Progenitor cell of endocrine pancreas (in vitro differentiated cells): ENCODE measurements around the gene UBE2O. TPM values are rescaled to one million over a fixed set of nuclear protein-coding genes. Genes with fewer than 3 reads are reported as not detected.

Source experiments
- DNase-seq: peaks from one replicate; pipeline ENCODE4 v3.0.0; 2021; ENCODE audit warnings: low spot score; ENCODE audit not compliant: unreplicated experiment
- H3K27ac Mint-ChIP-seq: 2 replicates; pipeline ENCODE4 v1.8.0; 2021; ENCODE audit warnings: mild to moderate bottlenecking, moderate library complexity, mixed read lengths
- H3K27me3 Mint-ChIP-seq: 2 replicates; pipeline ENCODE4 v1.8.0; 2021; ENCODE audit warnings: mixed read lengths
- H3K36me3 Mint-ChIP-seq: 2 replicates; pipeline ENCODE4 v1.8.0; 2022; ENCODE audit warnings: mixed read lengths; ENCODE audit not compliant: insufficient read depth
- H3K4me1 Mint-ChIP-seq: 2 replicates; pipeline ENCODE4 v1.8.0; 2021; ENCODE audit warnings: low read depth, mixed read lengths
- H3K4me3 Mint-ChIP-seq: 2 replicates; pipeline ENCODE4 v1.8.0; 2021; ENCODE audit warnings: low read depth, mild to moderate bottlenecking, moderate library complexity, mixed read lengths
- H3K9me3 Mint-ChIP-seq: 2 replicates; pipeline ENCODE4 v1.8.0; 2021; ENCODE audit warnings: low read depth, mixed read lengths
- CTCF ChIP-seq: fragments of 200-600 bp; sonication (generic); IDR thresholded peaks from one replicate; pipeline ENCODE4 v1.5.0; 2021; ENCODE audit warnings: antibody characterized with exemption, mild to moderate bottlenecking; ENCODE audit not compliant: unreplicated experiment
- total RNA-seq: library from RNA; stranded (reverse); gene quantifications from 2 replicates; pipeline ENCODE4 v1.2.1, GENCODE V29; 2021

UBE2O gene
- total RNA-seq, 1 donor from 2014 or later, result 44.6 TPM

- no peak for DNase-seq
- no peaks in the 10 kb centered on the region for H3K27me3 Mint-ChIP-seq
- no peaks in the 10 kb centered on the region for H3K9me3 Mint-ChIP-seq
- H3K27ac Mint-ChIP-seq, result no peak overlapping the region
- TF ChIP-seq CTCF, result no peak
- no peaks in the 10 kb centered on the region for H3K4me1 Mint-ChIP-seq
- peaks cover 17% of the 10 kb centered on the region for H3K36me3 Mint-ChIP-seq
- H3K4me3 Mint-ChIP-seq, result no peak overlapping the region
Observed at GRCh38 chr17:76404976-76405563, 47.9 kb downstream of the UBE2O start.

GRCh38 chr17:76404256-76404655 lies 48.7 kb downstream of the UBE2O start:
- no peak for TF ChIP-seq CTCF

GRCh38 chr17:76402711-76403110 lies 50.2 kb downstream of the UBE2O start:
- H3K27me3 Mint-ChIP-seq, result no peaks in the 10 kb centered on the region
- no peak for DNase-seq
- peak overlapping the region; percentile 81 for H3K27ac Mint-ChIP-seq
- TF ChIP-seq CTCF, result no peak
- H3K9me3 Mint-ChIP-seq, result no peaks in the 10 kb centered on the region
- H3K4me3 Mint-ChIP-seq, result no peak overlapping the region
- no peaks in the 10 kb centered on the region for H3K4me1 Mint-ChIP-seq
- peaks cover 22% of the 10 kb centered on the region for H3K36me3 Mint-ChIP-seq

More at GRCh38 chr17:76404256-76404655, 48.7 kb downstream of the UBE2O start:
- Mint-ChIP-seq H3K27ac (no peak overlapping the region), H3K4me1 (no peaks in the 10 kb centered on the region), H3K27me3 (no peaks in the 10 kb centered on the region), H3K36me3 (peaks cover 17% of the 10 kb centered on the region), H3K4me3 (no peak overlapping the region), H3K9me3 (no peaks in the 10 kb centered on the region)
- DNase-seq, result no peak

GRCh38 chr17:76399175-76400172 lies 53.5 kb downstream of the UBE2O start:
- Mint-ChIP-seq H3K4me3 (no peak overlapping the region), H3K36me3 (peaks cover 23% of the 10 kb centered on the region)

More at GRCh38 chr17:76399175-76400172, 53.5 kb downstream of the UBE2O start:
- H3K9me3 Mint-ChIP-seq, result no peaks in the 10 kb centered on the region
- DNase-seq, result no peak
- H3K27ac Mint-ChIP-seq, result no peak overlapping the region
- H3K27me3 Mint-ChIP-seq, result no peaks in the 10 kb centered on the region
- TF ChIP-seq CTCF, result no peak
- H3K4me1 Mint-ChIP-seq, result no peaks in the 10 kb centered on the region
